ENCODE results near the gene TMEM39A.

TMEM39A gene

GRCh38 chr3:119396870-119397269 is 66.5 kb downstream of the TMEM39A start:
- DNase-seq (ENCODE audit: low spot score), result no peak
- TF ChIP-seq CTCF (IDR thresholded peaks at IDR 0.05; ENCODE audit: extremely low read depth, insufficient read depth, missing control alignments), result no peak
- in situ Hi-C loops (cut with MboI; ENCODE audit: low pct_unique_long_range_greater_than_20kb, low sequenced_read_pairs, unreplicated experiment), result no loop called here

- no peak for TF ChIP-seq CTCF (IDR thresholded peaks at IDR 0.05; ENCODE audit: extremely low read depth, insufficient read depth, missing control alignments)
- DNase-seq (ENCODE audit: low spot score), result peak; percentile 38
- in situ Hi-C loops (cut with MboI; ENCODE audit: low pct_unique_long_range_greater_than_20kb, low sequenced_read_pairs, unreplicated experiment), result no loop called here
These were observed 67.5 kb downstream of the TMEM39A start for GRCh38 chr3:119395923-119396358.

- no peak for DNase-seq (ENCODE audit: low spot score)
- in situ Hi-C loops (cut with MboI; ENCODE audit: low pct_unique_long_range_greater_than_20kb, low sequenced_read_pairs, unreplicated experiment), result no loop called here
- no peak for TF ChIP-seq CTCF (IDR thresholded peaks at IDR 0.05; ENCODE audit: extremely low read depth, insufficient read depth, missing control alignments)
These were observed 74.8 kb downstream of the TMEM39A start for GRCh38 chr3:119388577-119388976.

- in situ Hi-C loops (cut with MboI; ENCODE audit: low pct_unique_long_range_greater_than_20kb, low sequenced_read_pairs, unreplicated experiment), result no loop called here
- TF ChIP-seq CTCF (IDR thresholded peaks at IDR 0.05; ENCODE audit: extremely low read depth, insufficient read depth, missing control alignments), result no peak
- DNase-seq (ENCODE audit: low spot score), result no peak
These were observed 81.3 kb downstream of the TMEM39A start for GRCh38 chr3:119382134-119382533.

- no peak for DNase-seq (ENCODE audit: low spot score)
- in situ Hi-C loops (cut with MboI; ENCODE audit: low pct_unique_long_range_greater_than_20kb, low sequenced_read_pairs, unreplicated experiment), result no loop called here
- no peak for TF ChIP-seq CTCF (IDR thresholded peaks at IDR 0.05; ENCODE audit: extremely low read depth, insufficient read depth, missing control alignments)
These were observed 82.7 kb downstream of the TMEM39A start for GRCh38 chr3:119380697-119381096.

Measured in GM13977 (cell line).